MM.1S (cell line): ENCODE results near the gene SPTY2D1.
"Not testable (repeated sequence)": the region's sequence is repeated elsewhere in the genome, so short reads cannot be mapped to it uniquely, and the experiment has no call there.

Experiments used
- DNase-seq: peaks from one replicate; pipeline ENCODE4 v3.0.0-alpha.2; 2015
- H2AFZ ChIP-seq: fragments of 300-600 bp; sonication (generic); 2 replicates; pipeline ENCODE4 v1.6.0; 2016; ENCODE audit warnings: antibody characterized with exemption, low read length
- H3F3A ChIP-seq: fragments of 300-600 bp; sonication (generic); 2 replicates; pipeline ENCODE4 v1.6.1; 2016; ENCODE audit warnings: mild to moderate bottlenecking, antibody characterized with exemption, low read length, moderate library complexity, mixed read lengths; ENCODE audit not compliant: insufficient read depth
- H3K27ac ChIP-seq: fragments of 300-600 bp; sonication (generic); 2 replicates; pipeline ENCODE4 v1.5.1; 2016; ENCODE audit warnings: mild to moderate bottlenecking, low read length
- H3K27me3 ChIP-seq: fragments of 300-600 bp; sonication (generic); replicated peaks from 2 replicates; pipeline ENCODE4 v1.6.0; 2016; ENCODE audit warnings: low read length; ENCODE audit not compliant: insufficient read depth
- H3K36me3 ChIP-seq: fragments of 300-600 bp; sonication (generic); replicated peaks from 2 replicates; pipeline ENCODE4 v1.6.1; 2016; ENCODE audit warnings: mild to moderate bottlenecking, low read length, mixed read lengths; ENCODE audit not compliant: insufficient read depth
- H3K4me1 ChIP-seq: fragments of 300-600 bp; sonication (generic); 2 replicates; pipeline ENCODE4 v1.6.1; 2016; ENCODE audit warnings: low read length, mixed read lengths
- H3K4me2 ChIP-seq: fragments of 300-600 bp; sonication (generic); 2 replicates; pipeline ENCODE4 v1.6.0; 2016; ENCODE audit warnings: low read depth, low read length
- H3K4me3 ChIP-seq: fragments of 300-600 bp; sonication (generic); 2 replicates; pipeline ENCODE4 v1.5.1; 2016; ENCODE audit warnings: low read length, mixed read lengths
- H3K79me2 ChIP-seq: fragments of 300-600 bp; sonication (generic); 2 replicates; pipeline ENCODE4 v1.6.1; 2016; ENCODE audit warnings: mixed run types, low read length, mixed read lengths
- H3K9ac ChIP-seq: fragments of 300-600 bp; sonication (generic); 2 replicates; pipeline ENCODE4 v1.6.1; 2016; ENCODE audit warnings: low read length, mixed read lengths
- H3K9me2 ChIP-seq: fragments of 300-600 bp; sonication (generic); replicated peaks from 2 replicates; pipeline ENCODE4 v1.6.1; 2016; ENCODE audit warnings: mild to moderate bottlenecking, low read length, mixed read lengths; ENCODE audit not compliant: insufficient read depth
- H3K9me3 ChIP-seq: fragments of 300-600 bp; sonication (generic); replicated peaks from 2 replicates; pipeline ENCODE4 v1.6.1; 2016; ENCODE audit warnings: mild to moderate bottlenecking, low read length, mixed read lengths; ENCODE audit not compliant: insufficient read depth
- H4K20me1 ChIP-seq: fragments of 300-600 bp; sonication (generic); 2 replicates; pipeline ENCODE4 v1.6.1; 2016; ENCODE audit warnings: mild to moderate bottlenecking, low read length, moderate library complexity, mixed read lengths; ENCODE audit not compliant: insufficient read depth
- EZH2 ChIP-seq: fragments of 300-600 bp; sonication (generic); optimal IDR thresholded peaks from 2 replicates; pipeline ENCODE3; 2017; ENCODE audit warnings: low read depth, mild to moderate bottlenecking, antibody characterized with exemption, low read length, mixed read lengths
- EZH2phosphoT487 ChIP-seq: fragments of 300-600 bp; sonication (generic); IDR thresholded peaks from 2 replicates; pipeline ENCODE4 v1.6.1; 2018; ENCODE audit warnings: antibody characterized with exemption, low read length
- TF ChIP-seq, protein P1 (sequence below): fragments of 300-600 bp; sonication (generic); IDR thresholded peaks from 2 replicates; pipeline ENCODE4 v1.5.1; 2016; ENCODE audit warnings: antibody characterized with exemption, low read length, mixed read lengths

Gene SPTY2D1, protein sequence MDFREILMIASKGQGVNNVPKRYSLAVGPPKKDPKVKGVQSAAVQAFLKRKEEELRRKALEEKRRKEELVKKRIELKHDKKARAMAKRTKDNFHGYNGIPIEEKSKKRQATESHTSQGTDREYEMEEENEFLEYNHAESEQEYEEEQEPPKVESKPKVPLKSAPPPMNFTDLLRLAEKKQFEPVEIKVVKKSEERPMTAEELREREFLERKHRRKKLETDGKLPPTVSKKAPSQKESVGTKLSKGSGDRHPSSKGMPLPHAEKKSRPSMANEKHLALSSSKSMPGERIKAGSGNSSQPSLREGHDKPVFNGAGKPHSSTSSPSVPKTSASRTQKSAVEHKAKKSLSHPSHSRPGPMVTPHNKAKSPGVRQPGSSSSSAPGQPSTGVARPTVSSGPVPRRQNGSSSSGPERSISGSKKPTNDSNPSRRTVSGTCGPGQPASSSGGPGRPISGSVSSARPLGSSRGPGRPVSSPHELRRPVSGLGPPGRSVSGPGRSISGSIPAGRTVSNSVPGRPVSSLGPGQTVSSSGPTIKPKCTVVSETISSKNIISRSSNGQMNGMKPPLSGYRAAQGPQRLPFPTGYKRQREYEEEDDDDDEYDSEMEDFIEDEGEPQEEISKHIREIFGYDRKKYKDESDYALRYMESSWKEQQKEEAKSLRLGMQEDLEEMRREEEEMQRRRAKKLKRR

DNA sequence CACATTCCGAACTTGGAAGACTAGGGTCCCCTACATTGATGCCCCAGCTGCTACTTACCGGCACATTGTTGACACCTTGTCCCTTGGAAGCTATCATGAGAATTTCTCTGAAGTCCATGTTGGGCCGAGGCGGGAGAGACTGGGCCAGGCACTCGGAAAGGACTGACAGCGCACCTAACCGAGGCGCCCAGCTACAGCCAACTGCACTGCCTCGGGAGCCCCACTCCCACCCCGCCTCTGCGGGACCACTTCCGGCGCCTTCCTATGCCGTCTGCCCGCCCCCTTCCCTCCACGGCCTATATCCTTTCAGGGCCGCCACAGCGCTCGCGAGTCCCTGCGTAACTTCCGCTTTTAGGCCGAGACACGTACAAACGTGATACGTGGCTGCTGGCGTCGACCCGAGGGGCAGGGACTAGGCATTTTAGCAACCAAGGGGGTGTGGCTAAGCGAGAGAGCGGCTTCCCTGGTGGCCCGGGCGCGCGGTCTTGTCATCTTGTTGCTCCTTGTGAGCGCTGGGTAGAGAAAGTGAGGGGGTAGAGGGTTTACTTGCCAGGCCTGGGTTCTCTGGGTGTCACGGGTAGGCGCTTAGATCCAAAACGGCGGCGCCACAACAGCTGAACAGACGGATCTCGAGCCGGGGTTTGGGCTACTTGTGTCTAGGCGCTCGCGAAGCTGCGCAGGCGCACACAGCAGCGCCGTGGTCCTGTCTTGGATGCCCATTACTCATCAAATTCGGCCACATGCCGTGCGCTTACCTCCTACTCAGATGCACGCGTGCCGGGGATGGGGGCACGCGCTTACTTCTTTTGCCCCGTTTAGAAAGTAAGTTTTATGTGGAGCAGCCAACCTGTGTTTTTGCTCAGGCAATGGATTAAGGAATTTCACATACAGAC, at the start of gene SPTY2D1:
TSS of gene SPTY2D1 (minus strand) at position 203 of the 893 bp plus-strand sequence. CDS start at position 118, 85 bp downstream.
- peaks cover 8% of the 10 kb centered on the region for H3K4me1 ChIP-seq
- no peaks in the 10 kb centered on the region for H3K36me3 ChIP-seq
- H3K27ac ChIP-seq = peak within 1 kb of the TSS; percentile 88
- H3K4me2 ChIP-seq = peak within 1 kb of the TSS; percentile 84
- peaks cover 48% of the 10 kb centered on the region for H3K79me2 ChIP-seq
- no peaks in the 10 kb centered on the region for H3K9me2 ChIP-seq
- H3K27me3 ChIP-seq = no peaks in the 10 kb centered on the region
- no peak for TF ChIP-seq EZH2
- no peaks in the 10 kb centered on the region for H4K20me1 ChIP-seq
- H2AFZ ChIP-seq = peak within 1 kb of the TSS; percentile 89
- no peaks in the 10 kb centered on the region for H3K9me3 ChIP-seq
- H3K4me3 ChIP-seq = peak within 1 kb of the TSS; percentile 99
- peak within 1 kb of the TSS; percentile 87 for H3K9ac ChIP-seq
- peak; percentile 100 for DNase-seq
- H3F3A ChIP-seq = peaks cover 21% of the 10 kb centered on the region

DNA sequence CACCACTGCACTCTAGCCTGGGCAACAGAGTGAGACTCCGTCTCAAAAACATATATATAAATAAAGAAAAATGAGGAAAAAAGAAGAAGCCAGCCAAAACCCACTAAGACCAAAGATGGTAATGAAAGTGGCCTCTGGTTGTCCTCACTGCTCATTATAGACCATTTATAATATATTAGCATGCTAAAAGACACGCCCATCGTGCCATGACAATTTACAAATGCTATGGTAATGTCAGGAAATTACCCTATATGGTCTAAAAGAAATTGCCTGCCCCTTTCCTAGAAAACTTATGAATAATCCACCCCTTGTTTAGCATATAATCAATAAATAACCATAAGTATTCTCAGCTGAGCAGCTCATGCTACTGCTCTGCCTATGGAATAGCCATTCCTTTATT, 48.3 kb upstream of the SPTY2D1 start:
- no peak overlapping the region for H3K9ac ChIP-seq
- no peak for TF ChIP-seq EZH2
- TF ChIP-seq, protein P1, sequence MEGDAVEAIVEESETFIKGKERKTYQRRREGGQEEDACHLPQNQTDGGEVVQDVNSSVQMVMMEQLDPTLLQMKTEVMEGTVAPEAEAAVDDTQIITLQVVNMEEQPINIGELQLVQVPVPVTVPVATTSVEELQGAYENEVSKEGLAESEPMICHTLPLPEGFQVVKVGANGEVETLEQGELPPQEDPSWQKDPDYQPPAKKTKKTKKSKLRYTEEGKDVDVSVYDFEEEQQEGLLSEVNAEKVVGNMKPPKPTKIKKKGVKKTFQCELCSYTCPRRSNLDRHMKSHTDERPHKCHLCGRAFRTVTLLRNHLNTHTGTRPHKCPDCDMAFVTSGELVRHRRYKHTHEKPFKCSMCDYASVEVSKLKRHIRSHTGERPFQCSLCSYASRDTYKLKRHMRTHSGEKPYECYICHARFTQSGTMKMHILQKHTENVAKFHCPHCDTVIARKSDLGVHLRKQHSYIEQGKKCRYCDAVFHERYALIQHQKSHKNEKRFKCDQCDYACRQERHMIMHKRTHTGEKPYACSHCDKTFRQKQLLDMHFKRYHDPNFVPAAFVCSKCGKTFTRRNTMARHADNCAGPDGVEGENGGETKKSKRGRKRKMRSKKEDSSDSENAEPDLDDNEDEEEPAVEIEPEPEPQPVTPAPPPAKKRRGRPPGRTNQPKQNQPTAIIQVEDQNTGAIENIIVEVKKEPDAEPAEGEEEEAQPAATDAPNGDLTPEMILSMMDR = no peak
- no peak for TF ChIP-seq EZH2phosphoT487

DNA sequence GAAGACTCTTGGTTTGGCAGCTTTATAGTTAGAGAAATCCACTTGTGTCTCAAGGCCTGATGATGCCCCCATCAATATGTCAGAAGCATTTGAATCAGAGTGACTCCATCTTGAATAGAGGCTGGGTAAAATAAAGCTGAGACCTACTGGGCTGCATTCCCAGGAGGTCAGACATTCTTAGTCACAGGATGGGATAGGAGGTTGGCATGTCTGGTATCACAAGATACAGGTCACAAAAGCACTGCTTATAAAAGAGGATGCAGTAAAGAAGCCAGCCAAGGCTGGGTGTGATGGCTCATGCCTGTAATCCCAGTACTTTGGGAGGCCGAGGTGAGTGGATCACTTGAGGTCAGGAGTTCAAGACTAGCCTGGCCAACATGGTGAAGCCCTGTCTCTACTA, 47.8 kb upstream of the SPTY2D1 start:
- not testable (repeated sequence) for H3K4me2 ChIP-seq, H3K27me3 ChIP-seq, H3K36me3 ChIP-seq, DNase-seq, H3K27ac ChIP-seq, H3K4me3 ChIP-seq, H4K20me1 ChIP-seq, H3F3A ChIP-seq, H3K9me2 ChIP-seq, H3K9me3 ChIP-seq, H3K9ac ChIP-seq, H3K79me2 ChIP-seq, H3K4me1 ChIP-seq, H2AFZ ChIP-seq

More for the DNA sequence above, 48.3 kb upstream of the SPTY2D1 start:
- no peaks in the 10 kb centered on the region for H3K9me3 ChIP-seq
- no peaks in the 10 kb centered on the region for H3K36me3 ChIP-seq
- H3F3A ChIP-seq = no peaks in the 10 kb centered on the region
- H3K4me2 ChIP-seq = no peak overlapping the region
- H2AFZ ChIP-seq = no peak overlapping the region
- no peaks in the 10 kb centered on the region for H3K9me2 ChIP-seq
- H3K4me3 ChIP-seq = no peak overlapping the region
- H3K27me3 ChIP-seq = no peaks in the 10 kb centered on the region
- no peaks in the 10 kb centered on the region for H3K79me2 ChIP-seq
- no peaks in the 10 kb centered on the region for H3K4me1 ChIP-seq
- no peaks in the 10 kb centered on the region for H4K20me1 ChIP-seq
- DNase-seq = no peak
- H3K27ac ChIP-seq = no peak overlapping the region

DNA sequence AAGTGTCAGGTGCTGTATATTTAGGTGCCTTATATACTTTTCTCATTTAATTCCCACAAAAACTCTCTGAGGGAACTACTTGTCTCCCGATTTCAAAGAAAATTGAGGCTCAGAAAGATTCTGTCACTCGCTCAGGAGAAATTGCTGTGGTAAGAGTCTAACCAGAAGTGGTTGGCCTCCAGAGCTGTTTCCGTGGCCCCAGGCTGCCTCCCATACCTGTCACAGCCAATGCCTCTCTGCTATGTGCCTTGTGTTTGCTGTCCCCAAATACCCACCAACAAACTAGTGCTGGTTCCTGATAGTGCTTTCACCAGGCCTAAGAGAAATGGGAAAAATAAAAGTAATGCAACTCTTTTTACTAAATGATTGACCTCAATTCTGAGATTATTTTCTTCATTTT, 43.4 kb upstream of the SPTY2D1 start:
- no peak overlapping the region for H3K4me3 ChIP-seq
- no peak for DNase-seq
- no peak overlapping the region for H2AFZ ChIP-seq
- no peak overlapping the region for H3K9ac ChIP-seq
- H3K36me3 ChIP-seq = no peaks in the 10 kb centered on the region
- TF ChIP-seq, protein P1 = no peak
- no peak for TF ChIP-seq EZH2phosphoT487
- no peak for TF ChIP-seq EZH2
- H3K79me2 ChIP-seq = no peaks in the 10 kb centered on the region
- no peaks in the 10 kb centered on the region for H3K27me3 ChIP-seq
- no peaks in the 10 kb centered on the region for H3K9me3 ChIP-seq
- H3F3A ChIP-seq = no peaks in the 10 kb centered on the region
- no peaks in the 10 kb centered on the region for H4K20me1 ChIP-seq
- no peaks in the 10 kb centered on the region for H3K4me1 ChIP-seq
- H3K9me2 ChIP-seq = no peaks in the 10 kb centered on the region
- no peak overlapping the region for H3K27ac ChIP-seq
- H3K4me2 ChIP-seq = no peak overlapping the region
